Neural progenitor cell (in vitro differentiated cells): Measurements from ENCODE around the gene KDM2A.

Source experiments
- CTCF ChIP-seq: fragments of 200-600 bp; sonication (generic); IDR thresholded peaks from 2 replicates; pipeline ENCODE4 v1.5.1; 2017; ENCODE audit warnings: antibody characterized with exemption, mild to moderate bottlenecking
- EZH2 ChIP-seq: fragments of 200-600 bp; sonication (generic); IDR thresholded peaks from 2 replicates; pipeline ENCODE4 v1.6.1; 2017; ENCODE audit warnings: antibody characterized with exemption, mild to moderate bottlenecking, moderate library complexity

GRCh38 chr11:67083786-67084366, 35.2 kb upstream of the KDM2A start:
- TF ChIP-seq EZH2 (no peak), CTCF (no peak)
